ENCODE results near the gene OTOR. TPM values are rescaled to one million over a fixed set of nuclear protein-coding genes. Genes with fewer than 3 reads are reported as not detected.

Gene OTOR
- total and polyA plus RNA-seq, 2 of the 8 experiments (the other 6 are each of a cell fraction or from before 2014, with no cell fraction given): not detected

DNA sequence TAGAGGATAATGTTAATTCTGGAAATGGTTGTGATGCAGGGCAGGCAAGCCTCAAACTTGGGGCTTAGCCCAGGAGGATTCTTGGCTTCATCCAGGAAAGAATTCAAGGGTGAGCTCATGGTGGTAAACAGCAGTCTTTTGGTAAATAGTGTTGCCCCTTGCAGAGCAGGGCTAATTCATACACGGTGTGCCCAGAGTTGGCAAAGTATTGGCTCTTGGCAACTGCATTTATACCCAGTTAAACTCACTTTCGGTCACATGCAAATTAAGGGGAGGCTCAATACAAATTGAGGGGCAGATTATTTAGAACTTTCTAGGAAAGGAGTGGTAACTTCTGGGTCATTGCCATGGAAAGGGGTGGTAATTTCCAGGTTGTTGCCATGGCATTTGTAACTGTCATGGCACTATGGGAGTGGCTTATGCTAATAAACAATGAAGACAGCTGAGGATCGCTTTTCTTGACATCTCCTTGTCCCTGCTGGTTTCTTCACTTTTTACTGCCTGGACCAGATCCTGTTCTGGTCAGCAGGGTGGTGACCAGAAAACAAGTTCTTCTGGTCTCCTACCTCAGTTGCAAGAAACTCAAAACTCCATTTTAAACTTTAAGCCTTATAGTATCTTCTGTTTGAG lies 3.9 kb upstream of the OTOR start (continued):
- TF ChIP-seq CHD7 (IDR thresholded peaks at IDR 0.05; ENCODE audit: insufficient replicate concordance, low read length) (no peak), E2F6 (IDR thresholded peaks at IDR 0.05) (no peak), JUN (IDR thresholded peaks at IDR 0.05; ENCODE audit: low read depth, low read length) (no peak), JUND (IDR thresholded peaks at IDR 0.05; ENCODE audit: low read length) (no peak)

Measured in H1 (cell line).